ENCODE results near the gene KCNJ5.
"Not testable (repeated sequence)": the region's sequence is repeated elsewhere in the genome, so short reads cannot be mapped to it uniquely, and the experiment has no call there.

The KCNJ5 gene

GRCh38 chr11:128909438-128910125 lies 18.4 kb downstream of the KCNJ5 start:
- no peak for DNase-seq
- Mint-ChIP-seq H3K27ac (peak overlapping the region; percentile 33), H3K4me1 (peaks cover 11% of the 10 kb centered on the region), H3K9me3 (no peaks in the 10 kb centered on the region), H3K36me3 (ENCODE audit: low read depth) (no peaks in the 10 kb centered on the region), H3K4me3 (no peak overlapping the region), H3K27me3 (peaks cover 36% of the 10 kb centered on the region)
- ATAC-seq, result no peak

GRCh38 chr11:128910576-128910975 lies 19.4 kb downstream of the KCNJ5 start:
- no peak overlapping the region for H3K27ac Mint-ChIP-seq
- ATAC-seq, result no peak
- no peak overlapping the region for H3K4me3 Mint-ChIP-seq

GRCh38 chr11:128911239-128911638 lies 20.1 kb downstream of the KCNJ5 start:
- Mint-ChIP-seq H3K27ac (no peak overlapping the region), H3K4me1 (peaks cover 6% of the 10 kb centered on the region), H3K9me3 (no peaks in the 10 kb centered on the region), H3K4me3 (no peak overlapping the region), H3K27me3 (peaks cover 38% of the 10 kb centered on the region), H3K36me3 (ENCODE audit: low read depth) (no peaks in the 10 kb centered on the region)
- ATAC-seq (no peak), DNase-seq (no peak)

More at GRCh38 chr11:128910576-128910975, 19.4 kb downstream of the KCNJ5 start:
- no peaks in the 10 kb centered on the region for H3K9me3 Mint-ChIP-seq
- peaks cover 9% of the 10 kb centered on the region for H3K4me1 Mint-ChIP-seq
- DNase-seq, result no peak
- peaks cover 36% of the 10 kb centered on the region for H3K27me3 Mint-ChIP-seq
- H3K36me3 Mint-ChIP-seq (ENCODE audit: low read depth), result no peaks in the 10 kb centered on the region

- Mint-ChIP-seq H3K36me3 (ENCODE audit: low read depth) (no peaks in the 10 kb centered on the region), H3K9me3 (no peaks in the 10 kb centered on the region), H3K4me3 (no peak overlapping the region), H3K27me3 (peaks cover 38% of the 10 kb centered on the region), H3K27ac (no peak overlapping the region), H3K4me1 (peaks cover 5% of the 10 kb centered on the region)
- DNase-seq, result no peak
- ATAC-seq, result no peak
Observed at GRCh38 chr11:128911701-128912100, 20.5 kb downstream of the KCNJ5 start.

- Mint-ChIP-seq H3K4me1 (no peaks in the 10 kb centered on the region), H3K36me3 (ENCODE audit: low read depth) (no peaks in the 10 kb centered on the region), H3K9me3 (no peaks in the 10 kb centered on the region), H3K27ac (no peak overlapping the region), H3K4me3 (no peak overlapping the region), H3K27me3 (peaks cover 30% of the 10 kb centered on the region)
- ATAC-seq, result no peak
- DNase-seq, result no peak
Observed at GRCh38 chr11:128913806-128914205, 22.6 kb downstream of the KCNJ5 start.

- DNase-seq (no peak), ATAC-seq (no peak)
- no peaks in the 10 kb centered on the region for H3K36me3 Mint-ChIP-seq (ENCODE audit: low read depth)
- H3K9me3 Mint-ChIP-seq, result no peaks in the 10 kb centered on the region
- no peak overlapping the region for H3K27ac Mint-ChIP-seq
- peaks cover 26% of the 10 kb centered on the region for H3K27me3 Mint-ChIP-seq
- H3K4me3 Mint-ChIP-seq, result no peak overlapping the region
- H3K4me1 Mint-ChIP-seq, result peaks cover 4% of the 10 kb centered on the region
Observed at GRCh38 chr11:128914216-128915148, 23.3 kb downstream of the KCNJ5 start.

GRCh38 chr11:128915149-128915521 lies 24.0 kb downstream of the KCNJ5 start:
- Mint-ChIP-seq H3K36me3 (ENCODE audit: low read depth) (no peaks in the 10 kb centered on the region), H3K4me1 (peaks cover 4% of the 10 kb centered on the region), H3K9me3 (no peaks in the 10 kb centered on the region), H3K4me3 (no peak overlapping the region), H3K27ac (no peak overlapping the region), H3K27me3 (peaks cover 23% of the 10 kb centered on the region)
- DNase-seq (no peak), ATAC-seq (no peak)

GRCh38 chr11:128916037-128916572 lies 24.9 kb downstream of the KCNJ5 start:
- Mint-ChIP-seq H3K9me3 (no peaks in the 10 kb centered on the region), H3K27ac (no peak overlapping the region), H3K27me3 (peaks cover 21% of the 10 kb centered on the region), H3K4me1 (peaks cover 4% of the 10 kb centered on the region), H3K36me3 (ENCODE audit: low read depth) (no peaks in the 10 kb centered on the region), H3K4me3 (no peak overlapping the region)
- no peak for DNase-seq
- no peak for ATAC-seq

GRCh38 chr11:128916681-128917080 lies 25.5 kb downstream of the KCNJ5 start:
- DNase-seq, result no peak
- H3K27ac Mint-ChIP-seq, result no peak overlapping the region
- no peak for ATAC-seq
- no peak overlapping the region for H3K4me3 Mint-ChIP-seq
- no peaks in the 10 kb centered on the region for H3K9me3 Mint-ChIP-seq
- H3K27me3 Mint-ChIP-seq, result peaks cover 19% of the 10 kb centered on the region
- no peaks in the 10 kb centered on the region for H3K36me3 Mint-ChIP-seq (ENCODE audit: low read depth)
- H3K4me1 Mint-ChIP-seq, result peaks cover 4% of the 10 kb centered on the region

- Mint-ChIP-seq H3K27me3 (peaks cover 17% of the 10 kb centered on the region), H3K36me3 (ENCODE audit: low read depth) (no peaks in the 10 kb centered on the region), H3K9me3 (no peaks in the 10 kb centered on the region), H3K4me1 (peaks cover 7% of the 10 kb centered on the region), H3K27ac (no peak overlapping the region), H3K4me3 (no peak overlapping the region)
- ATAC-seq (no peak), DNase-seq (no peak)
Observed at GRCh38 chr11:128917144-128917724, 26.1 kb downstream of the KCNJ5 start.

GRCh38 chr11:128919216-128919615 lies 28.1 kb downstream of the KCNJ5 start:
- Mint-ChIP-seq H3K27me3 (peaks cover 16% of the 10 kb centered on the region), H3K27ac (no peak overlapping the region), H3K4me1 (peaks cover 7% of the 10 kb centered on the region), H3K9me3 (no peaks in the 10 kb centered on the region), H3K4me3 (no peak overlapping the region), H3K36me3 (ENCODE audit: low read depth) (no peaks in the 10 kb centered on the region)
- DNase-seq (no peak), ATAC-seq (no peak)

- not testable (repeated sequence) for H3K4me1 Mint-ChIP-seq; H3K27ac Mint-ChIP-seq; H3K4me3 Mint-ChIP-seq; H3K36me3 Mint-ChIP-seq (ENCODE audit: low read depth); ATAC-seq; H3K9me3 Mint-ChIP-seq; DNase-seq
- peaks cover 16% of the 10 kb centered on the region for H3K27me3 Mint-ChIP-seq
Observed at GRCh38 chr11:128919635-128920034, 28.5 kb downstream of the KCNJ5 start.

- Mint-ChIP-seq H3K36me3 (ENCODE audit: low read depth) (no peaks in the 10 kb centered on the region), H3K9me3 (no peaks in the 10 kb centered on the region), H3K4me3 (no peak overlapping the region), H3K27me3 (peaks cover 12% of the 10 kb centered on the region), H3K4me1 (peaks cover 7% of the 10 kb centered on the region), H3K27ac (no peak overlapping the region)
- DNase-seq, result no peak
- ATAC-seq, result no peak
Observed at GRCh38 chr11:128920666-128921065, 29.5 kb downstream of the KCNJ5 start.

GRCh38 chr11:128921793-128922192 lies 30.6 kb downstream of the KCNJ5 start:
- Mint-ChIP-seq H3K4me1 (peaks cover 7% of the 10 kb centered on the region), H3K27me3 (peaks cover 9% of the 10 kb centered on the region), H3K4me3 (no peak overlapping the region), H3K36me3 (ENCODE audit: low read depth) (no peaks in the 10 kb centered on the region), H3K9me3 (no peaks in the 10 kb centered on the region), H3K27ac (no peak overlapping the region)
- ATAC-seq (peak; percentile 65), DNase-seq (no peak)
